ENCODE data around the gene ARHGEF33.

DNA sequence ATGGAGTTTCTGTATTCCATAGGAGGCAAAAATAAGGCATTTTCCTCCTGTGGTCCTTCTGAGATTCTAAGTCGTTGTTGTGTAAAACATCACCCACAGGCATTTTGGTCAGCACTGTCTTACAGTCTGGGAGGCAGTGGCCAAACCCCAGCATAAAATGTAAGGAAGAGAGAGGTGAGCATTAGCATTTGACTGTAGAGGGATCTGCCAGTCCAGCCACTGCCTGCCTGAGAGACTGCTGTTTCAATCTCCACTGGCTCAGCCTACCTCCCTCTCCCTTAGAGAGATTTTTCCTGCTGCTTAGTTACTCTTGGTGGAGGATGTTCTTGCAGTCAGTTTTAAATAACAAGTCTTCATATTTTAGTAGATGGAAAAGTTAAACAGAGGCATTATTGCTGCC lies 77.0 kb downstream of the ARHGEF33 start:
- TF ChIP-seq, protein P1, sequence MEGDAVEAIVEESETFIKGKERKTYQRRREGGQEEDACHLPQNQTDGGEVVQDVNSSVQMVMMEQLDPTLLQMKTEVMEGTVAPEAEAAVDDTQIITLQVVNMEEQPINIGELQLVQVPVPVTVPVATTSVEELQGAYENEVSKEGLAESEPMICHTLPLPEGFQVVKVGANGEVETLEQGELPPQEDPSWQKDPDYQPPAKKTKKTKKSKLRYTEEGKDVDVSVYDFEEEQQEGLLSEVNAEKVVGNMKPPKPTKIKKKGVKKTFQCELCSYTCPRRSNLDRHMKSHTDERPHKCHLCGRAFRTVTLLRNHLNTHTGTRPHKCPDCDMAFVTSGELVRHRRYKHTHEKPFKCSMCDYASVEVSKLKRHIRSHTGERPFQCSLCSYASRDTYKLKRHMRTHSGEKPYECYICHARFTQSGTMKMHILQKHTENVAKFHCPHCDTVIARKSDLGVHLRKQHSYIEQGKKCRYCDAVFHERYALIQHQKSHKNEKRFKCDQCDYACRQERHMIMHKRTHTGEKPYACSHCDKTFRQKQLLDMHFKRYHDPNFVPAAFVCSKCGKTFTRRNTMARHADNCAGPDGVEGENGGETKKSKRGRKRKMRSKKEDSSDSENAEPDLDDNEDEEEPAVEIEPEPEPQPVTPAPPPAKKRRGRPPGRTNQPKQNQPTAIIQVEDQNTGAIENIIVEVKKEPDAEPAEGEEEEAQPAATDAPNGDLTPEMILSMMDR (IDR thresholded peaks at IDR 0.05) = no peak
- no peak for TF ChIP-seq POLR2A (IDR thresholded peaks at IDR 0.05)

Measured in uterus (tissue), 2 donors.